ENCODE data around the gene PCSK7. TPM values are rescaled to one million over a fixed set of nuclear protein-coding genes. Genes with fewer than 3 reads are reported as not detected.

PCSK7 gene
- total RNA-seq, 1 experiment from 2014 or later = 43.6 TPM

- no peaks in the 10 kb centered on the region for H3K9me2 ChIP-seq (replicated peaks; ENCODE audit: low read length)
- BruUV-seq (replicated peaks) = no TSS peak
- no peaks in the 10 kb centered on the region for H3K27me3 ChIP-seq (ENCODE audit: low read length)
- no peak for DNase-seq
- TF ChIP-seq EZH2 (IDR thresholded peaks at IDR 0.05; ENCODE audit: low read length, unreplicated experiment) (no peak), CTCF (conservative IDR thresholded peaks at IDR 0.05; ENCODE audit: low read depth, low read length) (no peak), EZH2phosphoT487 (IDR thresholded peaks at IDR 0.05; ENCODE audit: borderline replicate concordance, low read length) (no peak)
- no peak overlapping the region for H2AFZ ChIP-seq (ENCODE audit: low read length)
- peaks cover 9% of the 10 kb centered on the region for H3K36me3 ChIP-seq (ENCODE audit: low read depth, low read length)
- intact Hi-C loops (cut with micrococcal nuclease) = loop anchor here (5.0 kb wide), 1 partner anchor 33 kb away; the partner anchor contains the start of gene PAFAH1B2
- peaks cover 23% of the 10 kb centered on the region for H3K4me1 ChIP-seq (ENCODE audit: insufficient read depth, low read length)
- H3K9ac ChIP-seq (ENCODE audit: low read length) = no peak overlapping the region
- peaks cover 4% of the 10 kb centered on the region for H3F3A ChIP-seq (ENCODE audit: low read length, unreplicated experiment)
- no peak overlapping the region for H3K4me2 ChIP-seq (ENCODE audit: low read length)
- H3K9me3 ChIP-seq (ENCODE audit: low read length) = no peaks in the 10 kb centered on the region
- H4K20me1 ChIP-seq (ENCODE audit: low read length) = no peaks in the 10 kb centered on the region
- ChIA-PET POLR2A (ENCODE audit: unreplicated experiment) (no interaction called here), CTCF (no interaction called here)
- no peak for ATAC-seq
- no peaks in the 10 kb centered on the region for H3K79me2 ChIP-seq (ENCODE audit: low read length)
- no peak overlapping the region for H3K27ac ChIP-seq (ENCODE audit: low read length)
- H3K4me3 ChIP-seq (ENCODE audit: low read length) = no peak overlapping the region
Observed at GRCh38 chr11:117175104-117175503, 56.8 kb downstream of the PCSK7 start.

- H3K9me2 ChIP-seq (replicated peaks; ENCODE audit: low read length) = no peaks in the 10 kb centered on the region
- no peaks in the 10 kb centered on the region; the same call in 1 of the 2 replicates for H3K79me2 ChIP-seq (ENCODE audit: low read length)
- ChIA-PET POLR2A (ENCODE audit: unreplicated experiment) (interaction anchor here (0.6 kb wide), 1 partner anchor 315 kb away, joined by 3 read pairs; no protein-coding TSS in a partner anchor), CTCF (no interaction called here)
- H3K4me1 ChIP-seq (ENCODE audit: insufficient read depth, low read length) = peaks cover 8% of the 10 kb centered on the region
- H4K20me1 ChIP-seq (ENCODE audit: low read length) = no peaks in the 10 kb centered on the region
- peaks cover 25% of the 10 kb centered on the region for H3K36me3 ChIP-seq (ENCODE audit: low read depth, low read length)
- no TSS peak for BruUV-seq (replicated peaks)
- H3K4me2 ChIP-seq (ENCODE audit: low read length) = no peak overlapping the region
- no peak overlapping the region for H3K4me3 ChIP-seq (ENCODE audit: low read length)
- no peaks in the 10 kb centered on the region for H3K9me3 ChIP-seq (ENCODE audit: low read length)
- no peaks in the 10 kb centered on the region for H3K27me3 ChIP-seq (ENCODE audit: low read length)
- no peak overlapping the region for H2AFZ ChIP-seq (ENCODE audit: low read length)
- no peak overlapping the region for H3K27ac ChIP-seq (ENCODE audit: low read length)
- DNase-seq (no peak), ATAC-seq (no peak)
- intact Hi-C loops (cut with micrococcal nuclease) = no loop called here
- H3K9ac ChIP-seq (ENCODE audit: low read length) = no peak overlapping the region
- no peak for TF ChIP-seq EZH2phosphoT487 (IDR thresholded peaks at IDR 0.05; ENCODE audit: borderline replicate concordance, low read length)
- no peak for TF ChIP-seq EZH2 (IDR thresholded peaks at IDR 0.05; ENCODE audit: low read length, unreplicated experiment)
- no peak for TF ChIP-seq CTCF (conservative IDR thresholded peaks at IDR 0.05; ENCODE audit: low read depth, low read length)
- peaks cover 4% of the 10 kb centered on the region for H3F3A ChIP-seq (ENCODE audit: low read length, unreplicated experiment)
Observed at GRCh38 chr11:117172724-117173421, 59.0 kb downstream of the PCSK7 start.

GRCh38 chr11:117171404-117172061, 60.3 kb downstream of the PCSK7 start:
- Histone ChIP-seq H3K36me3 (ENCODE audit: low read depth, low read length) (peaks cover 34% of the 10 kb centered on the region), H4K20me1 (ENCODE audit: low read length) (peaks cover 2% of the 10 kb centered on the region; the same call in 1 of the 2 replicates), H3K27ac (ENCODE audit: low read length) (no peak overlapping the region), H3K27me3 (ENCODE audit: low read length) (no peaks in the 10 kb centered on the region), H2AFZ (ENCODE audit: low read length) (no peak overlapping the region), H3K4me1 (ENCODE audit: insufficient read depth, low read length) (peaks cover 3% of the 10 kb centered on the region; the same call in 1 of the 2 replicates), H3K9me2 (replicated peaks; ENCODE audit: low read length) (no peaks in the 10 kb centered on the region), H3K9ac (ENCODE audit: low read length) (no peak overlapping the region), H3K79me2 (ENCODE audit: low read length) (no peaks in the 10 kb centered on the region; the same call in 1 of the 2 replicates), H3K4me3 (ENCODE audit: low read length) (no peak overlapping the region), H3K4me2 (ENCODE audit: low read length) (no peak overlapping the region), H3K9me3 (ENCODE audit: low read length) (no peaks in the 10 kb centered on the region), H3F3A (ENCODE audit: low read length, unreplicated experiment) (peaks cover 4% of the 10 kb centered on the region)
- intact Hi-C loops (cut with micrococcal nuclease) = no loop called here
- no peak for DNase-seq
- no TSS peak for BruUV-seq (replicated peaks)
- no peak for ATAC-seq
- ChIA-PET CTCF (no interaction called here), POLR2A (ENCODE audit: unreplicated experiment) (no interaction called here)
- no peak for TF ChIP-seq CTCF (conservative IDR thresholded peaks at IDR 0.05; ENCODE audit: low read depth, low read length)
- no peak for TF ChIP-seq EZH2 (IDR thresholded peaks at IDR 0.05; ENCODE audit: low read length, unreplicated experiment)
- TF ChIP-seq EZH2phosphoT487 (IDR thresholded peaks at IDR 0.05; ENCODE audit: borderline replicate concordance, low read length) = no peak
